ENCODE data around the gene MYH15. TPM values are rescaled to one million over a fixed set of nuclear protein-coding genes. Genes with fewer than 3 reads are reported as not detected.

MYH15 gene
- total and polyA plus RNA-seq, 2 of the 4 experiments (the other 2 are of a cell fraction): 0.10 to 0.36 TPM

- no peak overlapping the region for H3K23ac ChIP-seq (ENCODE audit: low read depth, low read length)
- intact Hi-C loops (cut with micrococcal nuclease) (no loop called here), in situ Hi-C loops (cut with MboI; ENCODE audit: low sequenced_read_pairs) (no loop called here), dilution Hi-C loops (cut with HindIII; ENCODE audit: low sequenced_read_pairs, unreplicated experiment) (no loop called here)
- H4K91ac ChIP-seq (ENCODE audit: insufficient read depth, low read depth, low read length): no peak overlapping the region
- H2AK9ac ChIP-seq (replicated peaks; ENCODE audit: low read depth, low read length, poor library complexity): no peak overlapping the region
- TF ChIP-seq SMC3 (IDR thresholded peaks at IDR 0.05; ENCODE audit: low read depth, low read length) (no peak), RAD21 (IDR thresholded peaks at IDR 0.05; ENCODE audit: low read length) (no peak), RFX5 (IDR thresholded peaks at IDR 0.05; ENCODE audit: low read depth, low read length) (no peak), MXI1 (IDR thresholded peaks at IDR 0.05; ENCODE audit: borderline replicate concordance, low read depth, low read length) (no peak), CEBPB (IDR thresholded peaks at IDR 0.05; ENCODE audit: low read depth, low read length) (no peak), POLR2A (IDR thresholded peaks at IDR 0.05; ENCODE audit: low read depth, low read length) (no peak), CTCF (conservative IDR thresholded peaks at IDR 0.05; ENCODE audit: low read depth, low read length) (no peak)
- POLR2A ChIA-PET (ENCODE audit: unreplicated experiment): no interaction called here
- no peak overlapping the region for H2BK15ac ChIP-seq (ENCODE audit: low read depth, low read length)
- no peak for ATAC-seq (ENCODE audit: low read depth)
- H3K27me3 ChIP-seq (ENCODE audit: control insufficient read depth, insufficient read depth, low read length): peaks cover 17% of the 10 kb centered on the region
- H3K9me1 ChIP-seq (ENCODE audit: insufficient read depth, low read length): no peaks in the 10 kb centered on the region; the same call in 1 of the 2 replicates
- no peak overlapping the region for H2BK20ac ChIP-seq (ENCODE audit: low read depth, low read length)
- H3K9me3 ChIP-seq (ENCODE audit: control insufficient read depth, insufficient read depth, low read length): no peaks in the 10 kb centered on the region
- H3K4me1 ChIP-seq (ENCODE audit: control insufficient read depth, insufficient read depth, low read length): no peaks in the 10 kb centered on the region
- no peak overlapping the region for H2AFZ ChIP-seq (replicated peaks; ENCODE audit: low read length, poor library complexity)
- CTCF ChIA-PET: interaction anchor here (0.7 kb wide), 1 partner anchor 8 kb away, joined by 3 read pairs; no protein-coding TSS in a partner anchor
- no peak overlapping the region for H2AK5ac ChIP-seq (ENCODE audit: low read depth, low read length)
- DNase-seq: no peak
- no TSS peak for BruUV-seq (replicated peaks)
- no peak overlapping the region for H3K27ac ChIP-seq (ENCODE audit: insufficient read depth, low read length)
- no peaks in the 10 kb centered on the region for H3K79me1 ChIP-seq (ENCODE audit: low read depth in 1 of 2, low read length in 2 of 2)
- H2BK5ac ChIP-seq (ENCODE audit: low read depth, low read length, poor library complexity, severe bottlenecking): no peak overlapping the region
- H2BK120ac ChIP-seq (ENCODE audit: low read depth, low read length): no peak overlapping the region
- no peaks in the 10 kb centered on the region for H3K36me3 ChIP-seq (ENCODE audit: control insufficient read depth, insufficient read depth, low read length)
- no peak overlapping the region for H4K5ac ChIP-seq (ENCODE audit: low read depth, low read length)
- H3K4me2 ChIP-seq (ENCODE audit: low read depth, low read length): no peak overlapping the region
- no peak overlapping the region for H4K8ac ChIP-seq (ENCODE audit: low read depth in 2 of 2, low read length in 2 of 2)
- H3K9ac ChIP-seq (ENCODE audit: low read depth, low read length): no peak overlapping the region
- no peak overlapping the region for H3K14ac ChIP-seq (replicated peaks; ENCODE audit: low read depth, low read length)
- H3K4ac ChIP-seq (ENCODE audit: low read depth, low read length): no peak overlapping the region
- no peak overlapping the region for H3K56ac ChIP-seq (ENCODE audit: extremely low read depth, insufficient read depth, low read length)
- no peaks in the 10 kb centered on the region for H4K20me1 ChIP-seq (ENCODE audit: insufficient read depth, low read length)
- H3K18ac ChIP-seq (ENCODE audit: low read depth, low read length): no peak overlapping the region
- no peak overlapping the region for H3K4me3 ChIP-seq (ENCODE audit: insufficient read depth, low read depth, low read length)
- no CpG with 5 or more reads among the region's 3 CpGs for WGBS, 2 experiments (ENCODE audit: extremely low coverage in 2 of 2, insufficient read length in 1 of 2)
Observed at GRCh38 chr3:108393128-108393900, 117.1 kb downstream of the MYH15 start.

All from IMR-90 (cell line).